ENCODE data around the gene XPNPEP3.
"Not testable (repeated sequence)": the region's sequence is repeated elsewhere in the genome, so short reads cannot be mapped to it uniquely, and the experiment has no call there.

XPNPEP3 gene

GRCh38 chr22:40856513-40857308 is at the start of gene XPNPEP3, which contains the start of gene ST13:
Gene XPNPEP3 (plus strand): TSS chr22:40857148. CDS start chr22:40857182, 34 bp downstream.
Gene ST13 (minus strand): TSS chr22:40856639. CDS start chr22:40856540, 99 bp downstream.
- peak; percentile 89 to 98 for DNase-seq (ENCODE audit: extremely low read depth in 1 of 2, low read depth in 1 of 2)

GRCh38 chr22:40808018-40808841 is 48.7 kb upstream of the XPNPEP3 start:
- DNase-seq (ENCODE audit: extremely low read depth in 1 of 2, low read depth in 1 of 2) = no peak

- DNase-seq (ENCODE audit: extremely low read depth in 1 of 2, low read depth in 1 of 2) = no peak
Measured at GRCh38 chr22:40813912-40814315, 43.0 kb upstream of the XPNPEP3 start.

- no peak for DNase-seq (ENCODE audit: extremely low read depth in 1 of 2, low read depth in 1 of 2)
Measured at GRCh38 chr22:40817737-40818136, 39.2 kb upstream of the XPNPEP3 start.

GRCh38 chr22:40818192-40818746 is 38.7 kb upstream of the XPNPEP3 start:
- DNase-seq (ENCODE audit: extremely low read depth in 1 of 2, low read depth in 1 of 2) = no peak

- peak; percentile 68 to 85 for DNase-seq (ENCODE audit: extremely low read depth in 1 of 2, low read depth in 1 of 2)
Measured at GRCh38 chr22:40818747-40819598, 38.0 kb upstream of the XPNPEP3 start, which contains the start of gene SLC25A17. Gene SLC25A17 (minus strand): TSS chr22:40819346. CDS start chr22:40819248, 98 bp downstream.

- no peak for DNase-seq (ENCODE audit: extremely low read depth in 1 of 2, low read depth in 1 of 2)
Measured at GRCh38 chr22:40819599-40820140, 37.3 kb upstream of the XPNPEP3 start.

- no peak for DNase-seq (ENCODE audit: extremely low read depth in 1 of 2, low read depth in 1 of 2)
Measured at GRCh38 chr22:40823426-40823825, 33.5 kb upstream of the XPNPEP3 start.

GRCh38 chr22:40826292-40826691 is 30.7 kb upstream of the XPNPEP3 start:
- not testable (repeated sequence) for DNase-seq (ENCODE audit: extremely low read depth in 1 of 2, low read depth in 1 of 2)

GRCh38 chr22:40826984-40827741 is 29.8 kb upstream of the XPNPEP3 start:
- no peak for DNase-seq (ENCODE audit: extremely low read depth in 1 of 2, low read depth in 1 of 2)

GRCh38 chr22:40829131-40829530 is 27.8 kb upstream of the XPNPEP3 start:
- DNase-seq (ENCODE audit: extremely low read depth in 1 of 2, low read depth in 1 of 2) = no peak

GRCh38 chr22:40834619-40835018 is 22.3 kb upstream of the XPNPEP3 start:
- DNase-seq (ENCODE audit: extremely low read depth in 1 of 2, low read depth in 1 of 2) = no peak

- no peak for DNase-seq (ENCODE audit: extremely low read depth in 1 of 2, low read depth in 1 of 2)
Measured at GRCh38 chr22:40838486-40838885, 18.5 kb upstream of the XPNPEP3 start.

GRCh38 chr22:40844951-40845350 is 12.0 kb upstream of the XPNPEP3 start:
- no peak for DNase-seq (ENCODE audit: extremely low read depth in 1 of 2, low read depth in 1 of 2)

- DNase-seq (ENCODE audit: extremely low read depth in 1 of 2, low read depth in 1 of 2) = not testable (repeated sequence)
Measured at GRCh38 chr22:40845816-40846215, 11.1 kb upstream of the XPNPEP3 start.

GRCh38 chr22:40853333-40853732 is 3.6 kb upstream of the XPNPEP3 start:
- no peak for DNase-seq (ENCODE audit: extremely low read depth in 1 of 2, low read depth in 1 of 2)

- no peak for DNase-seq (ENCODE audit: extremely low read depth in 1 of 2, low read depth in 1 of 2)
Measured at GRCh38 chr22:40853961-40854360, 3.0 kb upstream of the XPNPEP3 start.

GRCh38 chr22:40855071-40855978 is 1.6 kb upstream of the XPNPEP3 start:
- no peak for DNase-seq (ENCODE audit: extremely low read depth in 1 of 2, low read depth in 1 of 2)
